Dendritic cell treated with granulocyte-macrophage colony-stimulating factor and Interleukin-4, amounts not matched to agents 40 ng/mL and 50 ng/mL, for 4 days (primary cell): Measurements from ENCODE around the gene ADD3.
A peak's percentile ranks its signal among the peaks of the same experiment; 100 is the strongest.

Experiments
- H3K27ac Mint-ChIP-seq: one replicate; pipeline ENCODE4 v1.8.0; 2022; ENCODE audit warnings: mild to moderate bottlenecking, mixed read lengths
- H3K27me3 Mint-ChIP-seq: one replicate; pipeline ENCODE4 v1.8.0; 2022; ENCODE audit warnings: mild to moderate bottlenecking, mixed read lengths
- H3K36me3 Mint-ChIP-seq: one replicate; pipeline ENCODE4 v1.8.0; 2022; ENCODE audit warnings: low read depth, mixed read lengths
- H3K4me1 Mint-ChIP-seq: one replicate; pipeline ENCODE4 v1.8.0; 2022; ENCODE audit warnings: low read depth, mixed read lengths
- H3K4me3 Mint-ChIP-seq: one replicate; pipeline ENCODE4 v1.8.0; 2022; ENCODE audit warnings: mild to moderate bottlenecking, moderate library complexity, mixed read lengths
- H3K9me3 Mint-ChIP-seq: one replicate; pipeline ENCODE4 v1.8.0; 2022; ENCODE audit warnings: mixed read lengths
- intact Hi-C: fragments of 100-400 bp; cut with micrococcal nuclease; formaldehyde crosslinking; loops from one replicate; pipeline ENCODE4 v1.15.0; 2022

ADD3 gene

GRCh38 chr10:110002801-110003523, 4.8 kb upstream of the ADD3 start:
- H3K9me3 Mint-ChIP-seq: no peaks in the 10 kb centered on the region
- peak overlapping the region; percentile 20 for H3K27ac Mint-ChIP-seq
- H3K4me3 Mint-ChIP-seq: no peak overlapping the region
- intact Hi-C loops: loop anchor here (10.0 kb wide), 1 partner anchor 492 kb away; the partner anchor contains the start of gene DUSP5
- no peaks in the 10 kb centered on the region for H3K27me3 Mint-ChIP-seq
- H3K4me1 Mint-ChIP-seq: peaks cover 19% of the 10 kb centered on the region
- H3K36me3 Mint-ChIP-seq: peaks cover 5% of the 10 kb centered on the region

- intact Hi-C loops: loop anchor here (10.0 kb wide), 1 partner anchor 491 kb away; the partner anchor contains the start of gene DUSP5
- Mint-ChIP-seq H3K36me3 (peaks cover 10% of the 10 kb centered on the region), H3K4me3 (no peak overlapping the region), H3K9me3 (no peaks in the 10 kb centered on the region), H3K27ac (peak overlapping the region; percentile 20), H3K4me1 (peaks cover 14% of the 10 kb centered on the region), H3K27me3 (no peaks in the 10 kb centered on the region)
Observed at GRCh38 chr10:110003524-110003885, 4.3 kb upstream of the ADD3 start.

GRCh38 chr10:110005719-110006118, 2.1 kb upstream of the ADD3 start:
- peaks cover 32% of the 10 kb centered on the region for H3K4me1 Mint-ChIP-seq
- H3K36me3 Mint-ChIP-seq: peaks cover 10% of the 10 kb centered on the region
- intact Hi-C loops: loop anchor here (5.0 to 10.0 kb wide), 3 partner anchors 83 to 489 kb away; partner anchors contain the start of genes DUSP5 and XPNPEP1

GRCh38 chr10:110006358-110007160, 1.2 kb upstream of the ADD3 start:
- intact Hi-C loops: loop anchor here (1.0 to 10.0 kb wide), 4 partner anchors 10 to 488 kb away; partner anchors contain the start of genes DUSP5 and XPNPEP1
- no peaks in the 10 kb centered on the region for H3K9me3 Mint-ChIP-seq
- peaks cover 10% of the 10 kb centered on the region for H3K36me3 Mint-ChIP-seq
- no peak overlapping the region for H3K4me3 Mint-ChIP-seq
- H3K27ac Mint-ChIP-seq: no peak overlapping the region
- no peaks in the 10 kb centered on the region for H3K27me3 Mint-ChIP-seq
- peaks cover 34% of the 10 kb centered on the region for H3K4me1 Mint-ChIP-seq

More at GRCh38 chr10:110005719-110006118, 2.1 kb upstream of the ADD3 start:
- H3K27ac Mint-ChIP-seq: no peak overlapping the region
- no peaks in the 10 kb centered on the region for H3K27me3 Mint-ChIP-seq
- H3K9me3 Mint-ChIP-seq: no peaks in the 10 kb centered on the region
- no peak overlapping the region for H3K4me3 Mint-ChIP-seq

GRCh38 chr10:110007161-110007700, 553 bp upstream of the ADD3 start:
- H3K9me3 Mint-ChIP-seq: no peaks in the 10 kb centered on the region
- peaks cover 34% of the 10 kb centered on the region for H3K4me1 Mint-ChIP-seq
- H3K27ac Mint-ChIP-seq: no peak overlapping the region
- H3K27me3 Mint-ChIP-seq: no peaks in the 10 kb centered on the region
- intact Hi-C loops: loop anchor here (1.0 to 10.0 kb wide), 4 partner anchors 11 to 488 kb away; partner anchors contain the start of genes DUSP5 and XPNPEP1
- peaks cover 10% of the 10 kb centered on the region for H3K36me3 Mint-ChIP-seq
- H3K4me3 Mint-ChIP-seq: peak overlapping the region; percentile 97

- no peak overlapping the region for H3K27ac Mint-ChIP-seq
- H3K4me3 Mint-ChIP-seq: peak overlapping the region; percentile 97
- intact Hi-C loops: loop anchor here (5.0 to 10.0 kb wide), 3 partner anchors 86 to 486 kb away; partner anchors contain the start of genes DUSP5 and XPNPEP1
- H3K27me3 Mint-ChIP-seq: no peaks in the 10 kb centered on the region
- peaks cover 28% of the 10 kb centered on the region for H3K4me1 Mint-ChIP-seq
- H3K9me3 Mint-ChIP-seq: no peaks in the 10 kb centered on the region
- peaks cover 10% of the 10 kb centered on the region for H3K36me3 Mint-ChIP-seq
Observed at GRCh38 chr10:110008518-110009339, 945 bp downstream of the ADD3 start.

GRCh38 chr10:110009736-110010475, 2.1 kb downstream of the ADD3 start:
- peaks cover 34% of the 10 kb centered on the region for H3K4me1 Mint-ChIP-seq
- no peaks in the 10 kb centered on the region for H3K27me3 Mint-ChIP-seq
- intact Hi-C loops: loop anchor here (5.0 to 10.0 kb wide), 4 partner anchors 88 to 485 kb away; partner anchors contain the start of genes DUSP5 and XPNPEP1
- no peaks in the 10 kb centered on the region for H3K9me3 Mint-ChIP-seq
- peak overlapping the region; percentile 97 for H3K4me3 Mint-ChIP-seq
- H3K27ac Mint-ChIP-seq: no peak overlapping the region
- H3K36me3 Mint-ChIP-seq: peaks cover 10% of the 10 kb centered on the region

GRCh38 chr10:110010486-110011378, 2.9 kb downstream of the ADD3 start:
- intact Hi-C loops: loop anchor here (10.0 kb wide), 1 partner anchor 126 kb away; no protein-coding TSS in a partner anchor
- no peaks in the 10 kb centered on the region for H3K27me3 Mint-ChIP-seq
- no peak overlapping the region for H3K4me3 Mint-ChIP-seq
- peaks cover 34% of the 10 kb centered on the region for H3K4me1 Mint-ChIP-seq
- no peak overlapping the region for H3K27ac Mint-ChIP-seq
- peaks cover 10% of the 10 kb centered on the region for H3K36me3 Mint-ChIP-seq
- no peaks in the 10 kb centered on the region for H3K9me3 Mint-ChIP-seq

- Mint-ChIP-seq H3K27ac (no peak overlapping the region), H3K27me3 (no peaks in the 10 kb centered on the region), H3K4me1 (peaks cover 42% of the 10 kb centered on the region), H3K36me3 (peaks cover 10% of the 10 kb centered on the region), H3K9me3 (no peaks in the 10 kb centered on the region), H3K4me3 (no peak overlapping the region)
- intact Hi-C loops: loop anchor here (10.0 kb wide), 1 partner anchor 127 kb away; no protein-coding TSS in a partner anchor
Observed at GRCh38 chr10:110011681-110012080, 3.9 kb downstream of the ADD3 start.

- no peaks in the 10 kb centered on the region for H3K9me3 Mint-ChIP-seq
- no peak overlapping the region for H3K4me3 Mint-ChIP-seq
- no peaks in the 10 kb centered on the region for H3K36me3 Mint-ChIP-seq
- no peaks in the 10 kb centered on the region for H3K27me3 Mint-ChIP-seq
- intact Hi-C loops: loop anchor here (10.0 kb wide), 1 partner anchor 129 kb away; no protein-coding TSS in a partner anchor
- H3K27ac Mint-ChIP-seq: peak overlapping the region; percentile 41
- H3K4me1 Mint-ChIP-seq: peaks cover 55% of the 10 kb centered on the region
Observed at GRCh38 chr10:110013630-110014293, 6.0 kb downstream of the ADD3 start.

GRCh38 chr10:110016039-110016438, 8.3 kb downstream of the ADD3 start:
- Mint-ChIP-seq H3K27me3 (no peaks in the 10 kb centered on the region), H3K4me3 (no peak overlapping the region), H3K27ac (peak overlapping the region; percentile 79), H3K36me3 (no peaks in the 10 kb centered on the region), H3K9me3 (no peaks in the 10 kb centered on the region), H3K4me1 (peaks cover 47% of the 10 kb centered on the region)
- intact Hi-C loops: loop anchor here (10.0 kb wide), 1 partner anchor 131 kb away; no protein-coding TSS in a partner anchor
